Esophagus muscularis mucosa (tissue), 4 donors: ENCODE measurements around the gene TNFSF18. TPM values are rescaled to one million over a fixed set of nuclear protein-coding genes. Genes with fewer than 3 reads are reported as not detected.

Source experiments
- DNase-seq: peaks from one replicate; pipeline ENCODE4 v3.0.0-alpha.2; 2017; ENCODE audit errors: extremely low spot score
- H3K27ac ChIP-seq, 4 donors: fragments of 200-600 bp; sonication (generic); replicated peaks in 1 of 4; 1 replicate in 3 of 4; 2 replicates in 1 of 4; pipeline ENCODE4 v1.5.1; 2016 to 2019; ENCODE audit warnings: mild to moderate bottlenecking in 1 of 4
- H3K27me3 ChIP-seq, 4 donors: fragments of 200-600 bp; sonication (generic); one replicate each; pipeline versions ENCODE4 v1.5.1 to v1.6.0; 2016 to 2019
- H3K36me3 ChIP-seq, 4 donors: fragments of 200-600 bp; sonication (generic); one replicate each; pipeline ENCODE4 v1.5.1; 2016 to 2019
- H3K4me1 ChIP-seq, 4 donors: fragments of 200-600 bp; sonication (generic); one replicate each; pipeline ENCODE4 v1.5.1; 2016 to 2019
- H3K4me3 ChIP-seq, 4 donors: fragments of 200-600 bp; sonication (generic); 1 replicate in 2 of 4; 2 replicates in 2 of 4; pipeline ENCODE4 v1.5.1; 2016 to 2019; ENCODE audit warnings: mild to moderate bottlenecking in 4 of 4, moderate library complexity in 1 of 4
- H3K9me3 ChIP-seq, 4 donors: fragments of 200-600 bp; sonication (generic); 1 replicate in 3 of 4; 2 replicates in 1 of 4; pipeline ENCODE4 v1.5.1; 2016 to 2019
- CTCF ChIP-seq, 3 experiments: fragments of 200-600 bp in 2 of 3; fragments of 450-650 bp in 1 of 3; sonication (generic) in 2 of 3; IDR thresholded peaks; one replicate each; pipeline ENCODE4 v1.5.1; 2017 to 2019; ENCODE audit warnings: antibody characterized with exemption in 3 of 3, mild to moderate bottlenecking in 2 of 3, moderate library complexity in 1 of 3
- EP300 ChIP-seq: sonication (generic); formaldehyde crosslinking; IDR thresholded peaks from one replicate; pipeline ENCODE4 v1.6.1; 2017; ENCODE audit warnings: antibody characterized with exemption
- POLR2A ChIP-seq: fragments of 450-650 bp; IDR thresholded peaks from one replicate; pipeline ENCODE4 v1.6.1; 2017; ENCODE audit warnings: antibody characterized with exemption, moderate library complexity, mild to moderate bottlenecking, low read depth
- POLR2AphosphoS5 ChIP-seq, 2 donors: sonication (generic); formaldehyde crosslinking; IDR thresholded peaks; one replicate each; pipeline ENCODE4 v1.6.1; 2017; ENCODE audit warnings: antibody characterized with exemption in 2 of 2
- WGBS: methylation state at CpG from one replicate; pipeline ENCODE4 v1.1.5; 2018; 5-methylcytosine and 5-hydroxymethylcytosine counted together
- intact Hi-C: fragments of 100-400 bp; cut with DNase I; formaldehyde crosslinking; loops from one replicate; pipeline ENCODE4 v1.15.1; 2023
- total RNA-seq, 4 donors: library from RNA; depleted of rRNA; stranded (reverse); fragments of >200 nt; gene quantifications; one replicate each; pipeline versions ENCODE4 v1.1.0 to v1.2.1, GENCODE V29; 2016

TNFSF18 gene
- total RNA-seq, 4 donors from 2014 or later: 0.17 to 0.42 TPM; not detected in 2

GRCh38 chr1:172991674-172992400, 58.9 kb downstream of the TNFSF18 start:
- Histone ChIP-seq H3K4me3 (no peak overlapping the region), H3K27ac (no peak overlapping the region), H3K27me3 (no peaks in the 10 kb centered on the region), H3K36me3 (no peaks in the 10 kb centered on the region), H3K4me1 (no peaks in the 10 kb centered on the region), H3K9me3 (peaks cover 0 to 3% (median 0%) of the 10 kb centered on the region in 4 donors)
- DNase-seq: no peak
- intact Hi-C loops: no loop called here
- no peak for TF ChIP-seq CTCF (IDR thresholded peaks at IDR 0.05)
- no peak for TF ChIP-seq POLR2AphosphoS5 (IDR thresholded peaks at IDR 0.05)
- TF ChIP-seq EP300: no peak
- 91% methylated on average over 1 of the region's 1 CpG for WGBS

- no peak for DNase-seq
- no peaks in the 10 kb centered on the region for H3K4me1 ChIP-seq
- no peaks in the 10 kb centered on the region for H3K36me3 ChIP-seq
- intact Hi-C loops: no loop called here
- H3K27me3 ChIP-seq: no peaks in the 10 kb centered on the region
- no peak overlapping the region for H3K27ac ChIP-seq
- TF ChIP-seq EP300 (no peak), CTCF (IDR thresholded peaks at IDR 0.05) (no peak), POLR2A (no peak), POLR2AphosphoS5 (IDR thresholded peaks at IDR 0.05) (no peak)
- no peaks in the 10 kb centered on the region for H3K9me3 ChIP-seq
- 79% methylated on average over 3 of the region's 3 CpGs for WGBS
- H3K4me3 ChIP-seq: no peak overlapping the region
Measured at GRCh38 chr1:172990598-172991215, 60.0 kb downstream of the TNFSF18 start.

Other genes with a start within 250 kb of the TNFSF18 start
- gene TNFSF4, start 156.4 kb upstream of the TNFSF18 start, total RNA-seq: 1 to 10 TPM; 2.3 to 3.8 (median 3.3) TPM